HFFc6 (cell line): ENCODE results near the gene AMPD3. TPM values are rescaled to one million over a fixed set of nuclear protein-coding genes. Genes with fewer than 3 reads are reported as not detected.

Experiments
- DNase-seq: peaks from one replicate; pipeline ENCODE4 v3.0.0-alpha.2; 2018
- H3K27ac Mint-ChIP-seq: 2 replicates; pipeline ENCODE4 v1.8.0; 2020; ENCODE audit warnings: mild to moderate bottlenecking, mixed read lengths
- H3K27me3 Mint-ChIP-seq: 2 replicates; pipeline ENCODE4 v1.8.0; 2021; ENCODE audit warnings: mild to moderate bottlenecking, moderate library complexity, mixed read lengths; ENCODE audit not compliant: insufficient read depth
- H3K36me3 Mint-ChIP-seq: 2 replicates; pipeline ENCODE4 v1.8.0; 2021; ENCODE audit warnings: low read depth, mixed read lengths
- H3K4me1 Mint-ChIP-seq: 2 replicates; pipeline ENCODE4 v1.8.0; 2020; ENCODE audit warnings: low read depth, mixed read lengths
- H3K4me3 Mint-ChIP-seq: 2 replicates; pipeline ENCODE4 v1.8.0; 2020; ENCODE audit warnings: mild to moderate bottlenecking, moderate library complexity, mixed read lengths
- H3K9me3 Mint-ChIP-seq: 2 replicates; pipeline ENCODE4 v1.8.0; 2020; ENCODE audit warnings: mild to moderate bottlenecking, mixed read lengths
- CTCF ChIP-seq: fragments of 200-600 bp; sonication (generic); IDR thresholded peaks from 2 replicates; pipeline ENCODE4 v1.5.0; 2021; ENCODE audit warnings: antibody characterized with exemption, mild to moderate bottlenecking
- total RNA-seq, 6 experiments: library from RNA; stranded (reverse); fragmentation: NEBNext Ultra II Directional; extraction: Animal tissue kit (Norgen Biotek cat#: 25700); gene quantifications; 2 replicates in 1 of 6; 3 replicates in 5 of 6; pipeline ENCODE4 v1.2.3, GENCODE V29; 2021

The AMPD3 gene
- total RNA-seq, 6 experiments from 2014 or later: 9.6 to 10.6 (median 10.0) TPM

- no peak for DNase-seq
- Mint-ChIP-seq H3K9me3 (no peaks in the 10 kb centered on the region), H3K27ac (peak overlapping the region; percentile 30; the same call in 1 of the 2 replicates), H3K4me3 (peak overlapping the region; percentile 74), H3K36me3 (no peaks in the 10 kb centered on the region), H3K27me3 (peaks cover 6% of the 10 kb centered on the region), H3K4me1 (peaks cover 50% of the 10 kb centered on the region)
- TF ChIP-seq CTCF: peak; percentile 76
Measured at GRCh38 chr11:10450462-10451425, 4.3 kb upstream of the AMPD3 start.

DNA sequence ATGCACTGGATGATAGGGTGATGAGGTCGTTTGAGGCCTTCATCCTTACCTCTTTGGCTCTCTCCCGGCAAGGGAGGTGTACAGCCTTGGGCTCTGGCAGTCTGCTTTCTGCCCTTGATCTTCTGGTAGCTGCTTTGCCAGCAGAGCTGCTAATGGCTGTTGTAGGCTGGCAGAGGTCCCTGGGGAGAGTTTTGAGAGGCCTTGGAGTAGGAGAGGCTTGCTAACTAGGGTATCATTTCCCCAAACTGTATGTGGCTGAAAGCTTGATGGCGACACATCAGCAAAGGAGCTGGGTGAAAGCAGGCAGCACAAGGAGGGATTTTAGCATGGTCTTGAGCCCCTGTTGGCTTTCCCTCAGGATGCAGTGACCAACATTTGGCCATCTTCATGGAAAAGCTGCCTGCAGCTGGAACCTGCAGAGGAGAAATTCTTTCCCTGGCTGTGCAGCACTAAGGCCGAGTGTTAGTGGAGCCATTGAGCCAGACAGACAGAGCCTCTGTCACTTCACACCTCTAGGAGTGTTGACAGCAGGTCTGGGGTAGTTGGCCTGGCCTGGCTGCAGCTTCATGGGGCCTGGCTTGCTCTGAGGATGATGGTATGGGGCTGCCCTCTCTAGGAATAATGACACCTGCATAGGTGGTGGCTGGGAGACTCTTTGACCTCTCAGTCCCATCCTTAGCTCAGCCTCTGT is 3.5 kb upstream of the AMPD3 start:
- no peak overlapping the region for H3K27ac Mint-ChIP-seq
- H3K4me1 Mint-ChIP-seq: peaks cover 58% of the 10 kb centered on the region
- H3K9me3 Mint-ChIP-seq: no peaks in the 10 kb centered on the region
- H3K27me3 Mint-ChIP-seq: peaks cover 6% of the 10 kb centered on the region
- H3K36me3 Mint-ChIP-seq: no peaks in the 10 kb centered on the region
- 0 out of 2 replicates have a peak, but pooled peaks have one; percentile 11 for TF ChIP-seq CTCF
- peak overlapping the region; percentile 52 for H3K4me3 Mint-ChIP-seq
- no peak for DNase-seq

GRCh38 chr11:10452211-10452767 is 2.8 kb upstream of the AMPD3 start:
- Mint-ChIP-seq H3K4me1 (peaks cover 65% of the 10 kb centered on the region), H3K36me3 (no peaks in the 10 kb centered on the region), H3K27me3 (peaks cover 6% of the 10 kb centered on the region), H3K9me3 (no peaks in the 10 kb centered on the region), H3K27ac (no peak overlapping the region), H3K4me3 (no peak overlapping the region)
- peak; percentile 9 for DNase-seq
- TF ChIP-seq CTCF: no peak

DNA sequence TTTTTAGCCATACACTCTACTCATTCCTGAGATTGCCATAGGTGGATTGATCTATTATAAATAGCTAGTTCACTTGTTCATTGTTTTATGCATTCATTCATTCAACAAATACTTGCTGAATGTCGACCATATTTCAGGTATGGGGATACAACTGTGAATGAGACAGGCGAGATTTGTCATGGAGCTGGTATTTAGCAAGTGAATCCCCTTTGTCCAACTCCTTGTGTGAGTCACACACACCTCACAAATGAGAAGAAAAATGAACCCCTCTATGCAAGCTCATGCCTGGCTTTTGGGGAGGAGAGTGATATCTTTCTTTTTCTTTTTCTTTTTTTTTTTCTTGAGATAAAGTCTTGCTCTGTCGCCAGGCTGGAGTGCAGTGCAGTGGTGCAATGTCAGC is 1.8 kb upstream of the AMPD3 start:
- Mint-ChIP-seq H3K4me3 (no peak overlapping the region), H3K36me3 (no peaks in the 10 kb centered on the region), H3K4me1 (peaks cover 67% of the 10 kb centered on the region), H3K9me3 (no peaks in the 10 kb centered on the region), H3K27me3 (peaks cover 6% of the 10 kb centered on the region), H3K27ac (no peak overlapping the region)
- DNase-seq: no peak
- no peak for TF ChIP-seq CTCF

DNA sequence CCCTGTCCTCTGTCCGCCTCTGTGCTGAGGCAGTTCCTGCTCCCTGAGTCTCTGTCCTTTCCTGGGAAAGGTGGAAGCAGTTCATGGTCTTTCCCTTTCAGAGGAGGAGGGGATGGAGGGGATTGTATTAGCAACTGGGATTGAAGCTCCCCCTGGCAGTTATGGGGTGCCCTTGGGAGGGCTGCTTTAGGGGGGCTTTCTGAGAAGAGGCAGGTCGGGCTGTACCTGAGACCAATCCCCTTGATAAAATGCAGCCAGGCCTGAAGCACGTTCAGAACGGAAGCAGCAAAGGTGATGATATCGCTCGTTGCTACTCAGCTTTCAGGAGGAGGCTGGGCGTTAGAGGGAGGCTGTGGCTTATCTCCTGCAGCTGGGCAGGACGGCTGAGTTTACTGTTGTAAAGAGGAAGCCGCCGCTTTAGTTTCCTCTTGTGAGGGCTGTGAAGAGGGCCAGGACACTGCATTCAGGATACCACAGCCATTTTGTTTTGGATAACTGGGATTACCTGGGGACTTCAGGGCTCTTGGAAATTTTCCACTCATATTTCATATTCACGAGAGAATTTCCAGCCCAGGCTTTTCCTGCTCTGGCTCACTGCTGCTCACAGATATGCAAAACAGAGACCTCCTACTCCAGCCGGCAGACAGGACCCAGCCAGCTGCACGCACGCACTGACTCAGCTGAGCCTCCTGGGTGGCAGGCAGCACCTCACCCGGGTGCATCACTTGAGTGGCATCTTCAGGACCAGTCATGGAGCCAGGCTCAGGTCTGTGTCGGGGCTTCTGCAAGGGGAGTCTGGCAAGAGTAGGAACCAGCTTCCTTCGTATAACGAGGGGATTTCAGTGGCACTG is 798 bp downstream of the AMPD3 start:
- peak; percentile 85 for DNase-seq
- H3K9me3 Mint-ChIP-seq: no peaks in the 10 kb centered on the region
- H3K27me3 Mint-ChIP-seq: peaks cover 2% of the 10 kb centered on the region
- H3K36me3 Mint-ChIP-seq: no peaks in the 10 kb centered on the region
- TF ChIP-seq CTCF: no peak
- H3K4me3 Mint-ChIP-seq: peak overlapping the region; percentile 89
- H3K4me1 Mint-ChIP-seq: peaks cover 69% of the 10 kb centered on the region
- H3K27ac Mint-ChIP-seq: peak overlapping the region; percentile 99
